GM12878 (cell line): ENCODE results near the gene NECAB3. TPM values are rescaled to one million over a fixed set of nuclear protein-coding genes. Genes with fewer than 3 reads are reported as not detected.

ENCODE experiments used
- ATF7 ChIP-seq: fragments of 450-650 bp; IDR thresholded peaks from 2 replicates; pipeline ENCODE4 v1.6.1; 2016; ENCODE audit warnings: low read depth, mild to moderate bottlenecking
- BCL11A ChIP-seq: IDR thresholded peaks from 2 replicates; pipeline ENCODE4 v1.6.1; 2011; ENCODE audit warnings: low read depth, low read length
- CBX3 ChIP-seq: fragments of 200-600 bp; sonication (generic); IDR thresholded peaks from 2 replicates; pipeline ENCODE4 v1.6.1; 2016; ENCODE audit warnings: low read depth, borderline replicate concordance
- ETV6 ChIP-seq, 2 experiments: fragments of 450-650 bp in 1 of 2; IDR thresholded peaks in 1 of 2; conservative IDR thresholded peaks in 1 of 2; 2 replicates each; pipeline ENCODE4 v1.6.1; 2014; ENCODE audit warnings: antibody characterized with exemption in 1 of 2, borderline replicate concordance in 1 of 2, low read depth in 1 of 2, mild to moderate bottlenecking in 1 of 2, moderate library complexity in 1 of 2
- FOXM1 ChIP-seq: IDR thresholded peaks from 2 replicates; pipeline ENCODE4 v1.6.1; 2012; ENCODE audit warnings: low read depth, mild to moderate bottlenecking, inconsistent platforms, low read length, moderate library complexity
- HCFC1 ChIP-seq: fragments of 150-350 bp; IDR thresholded peaks from 2 replicates; pipeline ENCODE4 v1.6.1; 2014; ENCODE audit warnings: low read length
- IKZF1 ChIP-seq: fragments of 450-650 bp; conservative IDR thresholded peaks from 2 replicates; pipeline ENCODE4 v1.6.1; 2017; ENCODE audit warnings: antibody characterized with exemption, mild to moderate bottlenecking
- IKZF2 ChIP-seq, 2 experiments: fragments of 450-650 bp; IDR thresholded peaks; 2 replicates each; pipeline ENCODE4 v1.6.1; 2017; ENCODE audit warnings: mild to moderate bottlenecking in 2 of 2, moderate library complexity in 2 of 2
- JUNB ChIP-seq: IDR thresholded peaks from 2 replicates; pipeline ENCODE4 v1.6.1; 2016; ENCODE audit warnings: antibody characterized with exemption, mild to moderate bottlenecking
- MYB ChIP-seq: fragments of 150-350 bp; IDR thresholded peaks from 2 replicates; pipeline ENCODE4 v1.6.1; 2014; ENCODE audit warnings: mild to moderate bottlenecking, low read depth, low read length, borderline replicate concordance
- MYC ChIP-seq: IDR thresholded peaks from 2 replicates; pipeline ENCODE4 v1.6.1; 2011; ENCODE audit warnings: mild to moderate bottlenecking, low read length, moderate library complexity, inconsistent platforms; ENCODE audit not compliant: insufficient read depth, insufficient replicate concordance, insufficient read length, severe bottlenecking
- NRF1 ChIP-seq: conservative IDR thresholded peaks from 2 replicates; pipeline ENCODE4 v1.6.1; 2011; ENCODE audit warnings: mild to moderate bottlenecking, low read depth, low read length, improper control_type of control experiment
- RB1 ChIP-seq: fragments of 450-650 bp; formaldehyde crosslinking; IDR thresholded peaks from 2 replicates; pipeline ENCODE4 v1.6.1; 2017; ENCODE audit warnings: mild to moderate bottlenecking, borderline replicate concordance
- SUPT20H ChIP-seq: IDR thresholded peaks from 2 replicates; pipeline ENCODE4 v1.6.1; 2011; ENCODE audit warnings: low read depth, mild to moderate bottlenecking, low read length, moderate library complexity, borderline replicate concordance; ENCODE audit not compliant: control insufficient read depth
- TARDBP ChIP-seq: IDR thresholded peaks from 2 replicates; pipeline ENCODE4 v1.6.1; 2016; ENCODE audit warnings: borderline replicate concordance
- polyA plus RNA-seq, 11 experiments: library from polyadenylated mRNA; depleted of rRNA in 4 of 11; unstranded in 6 of 11; stranded (reverse) in 5 of 11; fragments of >200 nt; fragmentation: Nextera tagmentation in 4 of 11; fragmentation: Illumina TruSeq in 1 of 11; extraction: Ambion mirVana in 4 of 11; extraction: Trizol in 1 of 11; gene quantifications; 1 replicate in 1 of 11; 2 replicates in 10 of 11; pipeline versions ENCODE4 v1.2.1 to v1.2.3, GENCODE V29; 2011 to 2016; ENCODE audit warnings: inconsistent platforms in 2 of 11, missing spikeins in 2 of 11, low read depth in 1 of 11
- total RNA-seq, 4 experiments: library from RNA; depleted of rRNA in 3 of 4; stranded (reverse); fragments of >200 nt in 3 of 4; fragmentation: Illumina TruSeq in 1 of 4; extraction: Trizol in 1 of 4; gene quantifications; 2 replicates each; pipeline versions ENCODE4 v1.2.1 to v1.2.3, GENCODE V29; 2013 to 2021
- TF ChIP-seq, protein P1 (sequence below): fragments of 450-650 bp; conservative IDR thresholded peaks from 2 replicates; pipeline ENCODE4 v1.6.1; 2017; ENCODE audit warnings: mild to moderate bottlenecking, moderate library complexity
- TF ChIP-seq, protein P2 (sequence below): IDR thresholded peaks from 2 replicates; pipeline ENCODE4 v1.6.1; 2011; ENCODE audit warnings: borderline replicate concordance, low read depth, mild to moderate bottlenecking, moderate library complexity, mixed read lengths, low read length; ENCODE audit not compliant: insufficient read depth; ENCODE audit errors: extremely low read length
- TF ChIP-seq, protein P3 (sequence below): IDR thresholded peaks from 2 replicates; pipeline ENCODE4 v1.6.1; 2012; ENCODE audit warnings: low read depth, low read length, improper control_type of control experiment
- TF ChIP-seq, protein P4 (sequence below): IDR thresholded peaks from 2 replicates; pipeline ENCODE4 v1.6.1; 2012; ENCODE audit warnings: improper control_type of control experiment, low read depth, low read length; ENCODE audit not compliant: insufficient replicate concordance

The NECAB3 gene
- total and polyA plus RNA-seq, 10 of the 15 experiments (the other 5 are each of a cell fraction or from before 2014, with no cell fraction given): 0.21 to 17.0 (median 7.2) TPM

DNA sequence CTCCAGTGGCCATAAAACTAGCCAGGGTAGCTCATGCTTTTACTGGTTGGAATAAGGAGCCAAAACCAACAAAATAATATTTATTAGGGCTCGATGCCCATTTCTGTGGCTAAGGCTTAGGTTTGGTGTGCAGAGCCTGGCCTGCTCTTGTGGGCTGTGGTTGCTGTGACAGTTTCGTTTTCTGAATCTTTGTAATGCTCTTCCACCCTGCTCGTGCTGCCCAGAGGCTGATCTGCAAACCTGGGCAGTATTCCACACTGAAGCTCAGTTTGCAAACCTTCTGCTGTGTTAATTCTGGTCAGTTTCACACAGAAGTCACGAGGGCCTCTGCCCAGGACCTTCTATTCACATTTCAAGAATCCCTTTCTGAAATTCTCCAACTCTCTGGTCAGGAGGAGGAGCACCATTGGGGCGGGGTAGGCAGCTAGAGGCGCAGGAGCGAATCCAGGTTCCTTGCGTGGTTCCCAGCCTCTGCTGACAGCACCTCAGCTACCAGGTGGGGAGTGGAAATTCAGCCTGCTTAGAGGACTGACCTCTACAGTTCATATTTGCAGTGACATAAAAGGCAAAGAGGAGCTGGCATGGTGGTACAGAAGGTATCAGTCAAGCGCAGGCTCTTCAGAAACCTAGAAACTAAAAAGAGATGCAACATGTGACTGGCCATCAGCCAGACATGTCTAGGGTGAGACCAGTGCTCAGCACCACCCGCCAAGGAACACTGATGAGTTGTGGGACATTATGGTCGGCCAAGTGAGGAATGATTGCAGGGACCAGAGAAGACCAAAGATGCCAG is 26.4 kb downstream of the NECAB3 start (continued):
- TF ChIP-seq, protein P1, sequence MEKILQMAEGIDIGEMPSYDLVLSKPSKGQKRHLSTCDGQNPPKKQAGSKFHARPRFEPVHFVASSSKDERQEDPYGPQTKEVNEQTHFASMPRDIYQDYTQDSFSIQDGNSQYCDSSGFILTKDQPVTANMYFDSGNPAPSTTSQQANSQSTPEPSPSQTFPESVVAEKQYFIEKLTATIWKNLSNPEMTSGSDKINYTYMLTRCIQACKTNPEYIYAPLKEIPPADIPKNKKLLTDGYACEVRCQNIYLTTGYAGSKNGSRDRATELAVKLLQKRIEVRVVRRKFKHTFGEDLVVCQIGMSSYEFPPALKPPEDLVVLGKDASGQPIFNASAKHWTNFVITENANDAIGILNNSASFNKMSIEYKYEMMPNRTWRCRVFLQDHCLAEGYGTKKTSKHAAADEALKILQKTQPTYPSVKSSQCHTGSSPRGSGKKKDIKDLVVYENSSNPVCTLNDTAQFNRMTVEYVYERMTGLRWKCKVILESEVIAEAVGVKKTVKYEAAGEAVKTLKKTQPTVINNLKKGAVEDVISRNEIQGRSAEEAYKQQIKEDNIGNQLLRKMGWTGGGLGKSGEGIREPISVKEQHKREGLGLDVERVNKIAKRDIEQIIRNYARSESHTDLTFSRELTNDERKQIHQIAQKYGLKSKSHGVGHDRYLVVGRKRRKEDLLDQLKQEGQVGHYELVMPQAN: no peak
- TF ChIP-seq RB1: no peak
- no peak for TF ChIP-seq NRF1
- TF ChIP-seq SUPT20H: no peak
- no peak for TF ChIP-seq MYC
- TF ChIP-seq, protein P2, sequence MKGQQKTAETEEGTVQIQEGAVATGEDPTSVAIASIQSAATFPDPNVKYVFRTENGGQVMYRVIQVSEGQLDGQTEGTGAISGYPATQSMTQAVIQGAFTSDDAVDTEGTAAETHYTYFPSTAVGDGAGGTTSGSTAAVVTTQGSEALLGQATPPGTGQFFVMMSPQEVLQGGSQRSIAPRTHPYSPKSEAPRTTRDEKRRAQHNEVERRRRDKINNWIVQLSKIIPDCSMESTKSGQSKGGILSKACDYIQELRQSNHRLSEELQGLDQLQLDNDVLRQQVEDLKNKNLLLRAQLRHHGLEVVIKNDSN: no peak
- TF ChIP-seq, protein P3, sequence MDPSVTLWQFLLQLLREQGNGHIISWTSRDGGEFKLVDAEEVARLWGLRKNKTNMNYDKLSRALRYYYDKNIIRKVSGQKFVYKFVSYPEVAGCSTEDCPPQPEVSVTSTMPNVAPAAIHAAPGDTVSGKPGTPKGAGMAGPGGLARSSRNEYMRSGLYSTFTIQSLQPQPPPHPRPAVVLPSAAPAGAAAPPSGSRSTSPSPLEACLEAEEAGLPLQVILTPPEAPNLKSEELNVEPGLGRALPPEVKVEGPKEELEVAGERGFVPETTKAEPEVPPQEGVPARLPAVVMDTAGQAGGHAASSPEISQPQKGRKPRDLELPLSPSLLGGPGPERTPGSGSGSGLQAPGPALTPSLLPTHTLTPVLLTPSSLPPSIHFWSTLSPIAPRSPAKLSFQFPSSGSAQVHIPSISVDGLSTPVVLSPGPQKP: no peak
- TF ChIP-seq FOXM1: no peak; the same call in 1 of the 2 replicates
- TF ChIP-seq, protein P4, sequence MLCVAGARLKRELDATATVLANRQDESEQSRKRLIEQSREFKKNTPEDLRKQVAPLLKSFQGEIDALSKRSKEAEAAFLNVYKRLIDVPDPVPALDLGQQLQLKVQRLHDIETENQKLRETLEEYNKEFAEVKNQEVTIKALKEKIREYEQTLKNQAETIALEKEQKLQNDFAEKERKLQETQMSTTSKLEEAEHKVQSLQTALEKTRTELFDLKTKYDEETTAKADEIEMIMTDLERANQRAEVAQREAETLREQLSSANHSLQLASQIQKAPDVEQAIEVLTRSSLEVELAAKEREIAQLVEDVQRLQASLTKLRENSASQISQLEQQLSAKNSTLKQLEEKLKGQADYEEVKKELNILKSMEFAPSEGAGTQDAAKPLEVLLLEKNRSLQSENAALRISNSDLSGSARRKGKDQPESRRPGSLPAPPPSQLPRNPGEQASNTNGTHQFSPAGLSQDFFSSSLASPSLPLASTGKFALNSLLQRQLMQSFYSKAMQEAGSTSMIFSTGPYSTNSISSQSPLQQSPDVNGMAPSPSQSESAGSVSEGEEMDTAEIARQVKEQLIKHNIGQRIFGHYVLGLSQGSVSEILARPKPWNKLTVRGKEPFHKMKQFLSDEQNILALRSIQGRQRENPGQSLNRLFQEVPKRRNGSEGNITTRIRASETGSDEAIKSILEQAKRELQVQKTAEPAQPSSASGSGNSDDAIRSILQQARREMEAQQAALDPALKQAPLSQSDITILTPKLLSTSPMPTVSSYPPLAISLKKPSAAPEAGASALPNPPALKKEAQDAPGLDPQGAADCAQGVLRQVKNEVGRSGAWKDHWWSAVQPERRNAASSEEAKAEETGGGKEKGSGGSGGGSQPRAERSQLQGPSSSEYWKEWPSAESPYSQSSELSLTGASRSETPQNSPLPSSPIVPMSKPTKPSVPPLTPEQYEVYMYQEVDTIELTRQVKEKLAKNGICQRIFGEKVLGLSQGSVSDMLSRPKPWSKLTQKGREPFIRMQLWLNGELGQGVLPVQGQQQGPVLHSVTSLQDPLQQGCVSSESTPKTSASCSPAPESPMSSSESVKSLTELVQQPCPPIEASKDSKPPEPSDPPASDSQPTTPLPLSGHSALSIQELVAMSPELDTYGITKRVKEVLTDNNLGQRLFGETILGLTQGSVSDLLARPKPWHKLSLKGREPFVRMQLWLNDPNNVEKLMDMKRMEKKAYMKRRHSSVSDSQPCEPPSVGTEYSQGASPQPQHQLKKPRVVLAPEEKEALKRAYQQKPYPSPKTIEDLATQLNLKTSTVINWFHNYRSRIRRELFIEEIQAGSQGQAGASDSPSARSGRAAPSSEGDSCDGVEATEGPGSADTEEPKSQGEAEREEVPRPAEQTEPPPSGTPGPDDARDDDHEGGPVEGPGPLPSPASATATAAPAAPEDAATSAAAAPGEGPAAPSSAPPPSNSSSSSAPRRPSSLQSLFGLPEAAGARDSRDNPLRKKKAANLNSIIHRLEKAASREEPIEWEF: no peak
- no peak for TF ChIP-seq CBX3
- TF ChIP-seq TARDBP: no peak
- no peak for TF ChIP-seq JUNB
- no peak for TF ChIP-seq IKZF1
- no peak for TF ChIP-seq ATF7
- TF ChIP-seq IKZF2 (IDR thresholded peaks at IDR 0.05): no peak; a peak in 1 of 4 replicates
- TF ChIP-seq ETV6 (conservative IDR thresholded peaks at IDR 0.05 in 1 of 2, IDR thresholded peaks at IDR 0.05 in 1 of 2; ENCODE audit: borderline replicate concordance in 1 of 2, low read depth in 1 of 2): 0 out of 4 replicates have a peak, but pooled peaks of 1 of the 2 experiments have one; percentile 39
- TF ChIP-seq MYB: no peak
- TF ChIP-seq BCL11A: 0 out of 2 replicates have a peak, but pooled peaks have one; percentile 25
- no peak for TF ChIP-seq HCFC1
